HS-27A (cell line): ENCODE data around the gene HGS.

Experiments
- DNase-seq: peaks from one replicate; pipeline ENCODE4 v3.0.0-alpha.2; 2012; ENCODE audit warnings: low read depth, missing footprints

Gene HGS

GRCh38 chr17:81683584-81684441, at the start of gene HGS, which contains the start of gene ARL16:
Gene HGS, plus strand, starts transcription at chr17:81684011. Its CDS starts 56 bp downstream, at chr17:81684067.
Gene ARL16, minus strand, starts transcription at chr17:81683797. Its CDS starts 44 bp downstream, at chr17:81683753.
- DNase-seq = peak; percentile 91

- DNase-seq = no peak
These were observed 48.4 kb upstream of the HGS start for GRCh38 chr17:81635431-81635830.

- DNase-seq = no peak
These were observed 47.8 kb upstream of the HGS start for GRCh38 chr17:81635973-81636504.

- no peak for DNase-seq
These were observed 47.1 kb upstream of the HGS start, which contains the start of the genes NPLOC4 and TSPAN10 for GRCh38 chr17:81636505-81637288. Gene NPLOC4, minus strand, starts transcription at chr17:81637112. Its CDS starts 182 bp downstream, at chr17:81636930. Gene TSPAN10, plus strand, starts transcription at chr17:81637196. Its CDS starts 5,217 bp downstream, at chr17:81642413.

- DNase-seq = no peak
These were observed 45.1 kb upstream of the HGS start for GRCh38 chr17:81638683-81639082.

GRCh38 chr17:81640011-81640410, 43.8 kb upstream of the HGS start:
- DNase-seq = no peak

GRCh38 chr17:81641825-81642489, 41.9 kb upstream of the HGS start:
- DNase-seq = peak; percentile 45

GRCh38 chr17:81644496-81644895, 39.3 kb upstream of the HGS start:
- DNase-seq = no peak

- no peak for DNase-seq
These were observed 38.5 kb upstream of the HGS start for GRCh38 chr17:81644976-81645952.

- no peak for DNase-seq
These were observed 36.8 kb upstream of the HGS start for GRCh38 chr17:81646869-81647600.

GRCh38 chr17:81647640-81648012, 36.2 kb upstream of the HGS start:
- no peak for DNase-seq

GRCh38 chr17:81648013-81648706, 35.7 kb upstream of the HGS start:
- no peak for DNase-seq

GRCh38 chr17:81648707-81649085, 35.1 kb upstream of the HGS start:
- DNase-seq = no peak

- DNase-seq = no peak
These were observed 32.9 kb upstream of the HGS start for GRCh38 chr17:81650951-81651350.

- peak; percentile 57 for DNase-seq
These were observed 32.1 kb upstream of the HGS start for GRCh38 chr17:81651692-81652091.

- no peak for DNase-seq
These were observed 30.7 kb upstream of the HGS start for GRCh38 chr17:81652906-81653771.

- no peak for DNase-seq
These were observed 28.3 kb upstream of the HGS start for GRCh38 chr17:81655378-81656117.
